H1 (cell line): ENCODE data around the gene SVIL. TPM values are rescaled to one million over a fixed set of nuclear protein-coding genes. Genes with fewer than 3 reads are reported as not detected.

Experiments used
- CTCF ChIA-PET: fragments of 300-600 bp; sonication (Branson Sonifier 250); formaldehyde crosslinking; loops from one replicate; lab custom pipeline; 2021; ENCODE audit not compliant: partially characterized antibody; lab: Charles Lee
- POLR2A ChIA-PET: fragments of 300-600 bp; sonication (Branson Sonifier 250); formaldehyde crosslinking; loops from one replicate; lab custom pipeline; 2021; ENCODE audit warnings: inconsistent platforms; ENCODE audit not compliant: partially characterized antibody; lab: Charles Lee
- DNase-seq, 2 experiments: peaks; one replicate each; pipeline versions ENCODE4 v3.0.0 to v3.0.0-alpha.2; 2010 to 2022; ENCODE audit warnings: low spot score in 2 of 2, low read depth in 1 of 2, mixed read lengths in 1 of 2
- FAIRE-seq: peaks from 2 replicates; lab custom pipeline; 2011; peaks lifted over from hg19 to GRCh38; lab: Jason Lieb, UNC
- H2AFZ ChIP-seq: 2 replicates; pipeline ENCODE4 v1.8.1; 2012; ENCODE audit warnings: low read length, inconsistent platforms
- H2AK5ac ChIP-seq: 2 replicates; pipeline ENCODE4 v1.6.1; 2013; ENCODE audit warnings: low read depth, low read length
- H2BK120ac ChIP-seq: replicated peaks from 2 replicates; pipeline ENCODE3; 2013; ENCODE audit warnings: low read depth, low read length, inconsistent platforms
- H2BK12ac ChIP-seq: 2 replicates; pipeline ENCODE4 v1.6.1; 2013; ENCODE audit warnings: low read depth, low read length
- H2BK15ac ChIP-seq: 2 replicates; pipeline ENCODE4 v1.6.1; 2013; ENCODE audit warnings: low read length
- H2BK20ac ChIP-seq: 2 replicates; pipeline ENCODE4 v1.6.1; 2013; ENCODE audit warnings: low read length
- H2BK5ac ChIP-seq: 2 replicates; pipeline ENCODE4 v1.6.1; 2013; ENCODE audit warnings: low read depth, low read length
- H3K14ac ChIP-seq: 2 replicates; pipeline ENCODE4 v1.6.1; 2013; ENCODE audit warnings: inconsistent platforms; ENCODE audit not compliant: insufficient read length
- H3K18ac ChIP-seq: 2 replicates; pipeline ENCODE4 v1.6.1; 2013; ENCODE audit warnings: low read length; ENCODE audit errors: extremely low read depth
- H3K23ac ChIP-seq: 2 replicates; pipeline ENCODE4 v1.6.1; 2013; ENCODE audit warnings: inconsistent platforms; ENCODE audit not compliant: insufficient read length
- H3K23me2 ChIP-seq: 2 replicates; pipeline ENCODE4 v1.6.1; 2013; ENCODE audit warnings: low read depth, low read length
- H3K27ac ChIP-seq: 2 replicates; pipeline ENCODE4 v1.6.1; 2011; ENCODE audit warnings: low read depth, low read length, inconsistent platforms
- H3K27me3 ChIP-seq, 4 experiments: replicated peaks in 1 of 4; 1 replicate in 1 of 4; 2 replicates in 3 of 4; pipeline versions ENCODE4 v1.6.1 to v1.8.1; 2011 to 2013; ENCODE audit warnings: low read length in 3 of 4, mild to moderate bottlenecking in 3 of 4, inconsistent platforms in 2 of 4, mixed read lengths in 2 of 4, moderate library complexity in 1 of 4; ENCODE audit not compliant: control insufficient read depth in 3 of 4, insufficient read depth in 3 of 4; ENCODE audit errors: extremely low read depth in 1 of 4
- H3K36me3 ChIP-seq, 4 experiments: 2 replicates each; pipeline versions ENCODE4 v1.6.1 to v1.8.1; 2011 to 2013; ENCODE audit warnings: mild to moderate bottlenecking in 4 of 4, low read length in 3 of 4, moderate library complexity in 2 of 4, control low read depth in 1 of 4, inconsistent platforms in 1 of 4; ENCODE audit not compliant: insufficient read depth in 4 of 4, control insufficient read depth in 2 of 4
- H3K4ac ChIP-seq: replicated peaks from 2 replicates; pipeline ENCODE3; 2013; ENCODE audit warnings: low read length, low read depth, mixed read lengths, inconsistent platforms; ENCODE audit not compliant: insufficient read length
- H3K4me1 ChIP-seq, 4 experiments: replicated peaks in 1 of 4; 1 replicate in 1 of 4; 2 replicates in 3 of 4; pipeline versions ENCODE4 v1.6.1 to v1.8.1; 2011 to 2013; ENCODE audit warnings: low read length in 3 of 4, inconsistent platforms in 2 of 4, mixed read lengths in 1 of 4; ENCODE audit not compliant: insufficient read depth in 4 of 4, control insufficient read depth in 3 of 4
- H3K4me2 ChIP-seq, 2 experiments: 2 replicates each; pipeline versions ENCODE4 v1.6.1 to v1.8.1; 2011 to 2013; ENCODE audit warnings: low read depth in 2 of 2, low read length in 2 of 2, control low read depth in 1 of 2, inconsistent platforms in 1 of 2, mild to moderate bottlenecking in 1 of 2; ENCODE audit not compliant: insufficient read depth in 1 of 2
- H3K4me3 ChIP-seq, 4 experiments: fragments of 200-600, 300-600 bp in 1 of 4; sonication (generic), shearing (Covaris generic), sonication (Bioruptor Twin) in 1 of 4; 2 replicates each; pipeline versions ENCODE4 v1.5.1 to v1.8.1; 2011 to 2016; ENCODE audit warnings: low read length in 4 of 4, low read depth in 3 of 4, control low read depth in 2 of 4, inconsistent platforms in 2 of 4, mild to moderate bottlenecking in 2 of 4, mixed read lengths in 1 of 4, moderate library complexity in 1 of 4; ENCODE audit not compliant: insufficient read depth in 2 of 4; ENCODE audit errors: extremely low read depth in 1 of 4
- H3K56ac ChIP-seq: replicated peaks from 2 replicates; pipeline ENCODE3; 2013; ENCODE audit warnings: low read depth, mild to moderate bottlenecking, mixed read lengths, low read length, inconsistent platforms; ENCODE audit not compliant: insufficient read length
- H3K79me1 ChIP-seq: 2 replicates; pipeline ENCODE4 v1.6.1; 2013; ENCODE audit warnings: low read depth, low read length, control low read depth
- H3K79me2 ChIP-seq, 2 experiments: 2 replicates each; pipeline versions ENCODE4 v1.6.1 to v1.8.1; 2012 to 2013; ENCODE audit warnings: low read length in 2 of 2, mild to moderate bottlenecking in 2 of 2, inconsistent platforms in 1 of 2; ENCODE audit not compliant: insufficient read depth in 2 of 2, control insufficient read depth in 1 of 2
- H3K9ac ChIP-seq, 4 experiments: replicated peaks in 1 of 4; 1 replicate in 1 of 4; 2 replicates in 3 of 4; pipeline versions ENCODE4 v1.6.1 to v1.8.1; 2011 to 2013; ENCODE audit warnings: low read depth in 3 of 4, low read length in 3 of 4, control low read depth in 2 of 4, mild to moderate bottlenecking in 2 of 4, moderate library complexity in 2 of 4, inconsistent platforms in 1 of 4; ENCODE audit errors: extremely low read depth in 1 of 4
- H3K9me3 ChIP-seq, 2 experiments: 2 replicates each; pipeline versions ENCODE4 v1.6.1 to v1.8.1; 2012 to 2013; ENCODE audit warnings: mild to moderate bottlenecking in 2 of 2, moderate library complexity in 2 of 2, control low read depth in 1 of 2, inconsistent platforms in 1 of 2, low read depth in 1 of 2, low read length in 1 of 2, mixed read lengths in 1 of 2; ENCODE audit not compliant: insufficient read depth in 2 of 2
- H4K20me1 ChIP-seq, 2 experiments: replicated peaks in 1 of 2; 2 replicates each; pipeline versions ENCODE3 to v1.8.1; 2011 to 2013; ENCODE audit warnings: inconsistent platforms in 2 of 2, low read length in 2 of 2, mild to moderate bottlenecking in 1 of 2; ENCODE audit not compliant: insufficient read depth in 2 of 2, control insufficient read depth in 1 of 2
- H4K5ac ChIP-seq: 2 replicates; pipeline ENCODE4 v1.6.1; 2013; ENCODE audit warnings: low read length, low read depth, mixed read lengths, inconsistent platforms; ENCODE audit not compliant: insufficient read length
- H4K8ac ChIP-seq: 2 replicates; pipeline ENCODE4 v1.8.0; 2013; ENCODE audit warnings: mild to moderate bottlenecking, moderate library complexity, low read length, inconsistent platforms; ENCODE audit not compliant: insufficient read depth; ENCODE audit errors: extremely low read depth
- H4K91ac ChIP-seq: replicated peaks from 2 replicates; pipeline ENCODE3; 2013; ENCODE audit warnings: low read length, mixed read lengths, inconsistent platforms; ENCODE audit not compliant: insufficient read length
- ATF3 ChIP-seq: IDR thresholded peaks from 2 replicates; pipeline ENCODE4 v1.6.1; 2011; ENCODE audit warnings: low read depth, mild to moderate bottlenecking, low read length; ENCODE audit not compliant: insufficient read depth
- CTCF ChIP-seq, 3 experiments: IDR thresholded peaks; 1 replicate in 2 of 3; 2 replicates in 1 of 3; pipeline versions ENCODE4 v1.5.1 to v1.6.1; 2011; ENCODE audit warnings: low read length in 3 of 3, mild to moderate bottlenecking in 3 of 3, inconsistent platforms in 2 of 3, low read depth in 1 of 3, moderate library complexity in 1 of 3; ENCODE audit not compliant: insufficient read depth in 1 of 3; ENCODE audit errors: control extremely low read depth in 1 of 3
- JUN ChIP-seq: IDR thresholded peaks from 2 replicates; pipeline ENCODE4 v1.6.1; 2011; ENCODE audit warnings: low read depth, mild to moderate bottlenecking, improper control_type of control experiment, low read length
- POLR2AphosphoS5 ChIP-seq: IDR thresholded peaks from 2 replicates; pipeline ENCODE4 v1.6.1; 2011; ENCODE audit warnings: low read depth, low read length
- RAD21 ChIP-seq, 2 experiments: IDR thresholded peaks in 1 of 2; conservative IDR thresholded peaks in 1 of 2; 2 replicates each; pipeline ENCODE4 v1.6.1; 2011; ENCODE audit warnings: low read depth in 2 of 2, low read length in 2 of 2, improper control_type of control experiment in 1 of 2, inconsistent platforms in 1 of 2, mild to moderate bottlenecking in 1 of 2, moderate library complexity in 1 of 2
- SAP30 ChIP-seq: fragments of 300-600 bp; sonication (generic); IDR thresholded peaks from 2 replicates; pipeline ENCODE4 v1.7.1; 2012; ENCODE audit warnings: low read length, moderate library complexity, mild to moderate bottlenecking, inconsistent platforms; ENCODE audit not compliant: insufficient read depth, insufficient replicate concordance
- SP2 ChIP-seq: IDR thresholded peaks from 2 replicates; pipeline ENCODE4 v1.6.1; 2012; ENCODE audit warnings: mild to moderate bottlenecking, low read length, inconsistent platforms
- TCF12 ChIP-seq: IDR thresholded peaks from 2 replicates; pipeline ENCODE4 v1.6.1; 2011; ENCODE audit warnings: low read depth, mild to moderate bottlenecking, low read length
- TEAD4 ChIP-seq: IDR thresholded peaks from 2 replicates; pipeline ENCODE4 v1.6.1; 2012; ENCODE audit warnings: low read depth, low read length, inconsistent platforms, mixed read lengths
- WGBS, 2 experiments: shearing (Covaris generic) in 1 of 2; methylation state at CpG; one replicate each; pipeline versions ENCODE4 v1.1.6 to v1.1.7; 2013 to 2015; ENCODE audit warnings: low lambda C conversion rate in 2 of 2, mixed read lengths in 2 of 2, inconsistent platforms in 1 of 2, low coverage in 1 of 2, missing lambda C conversion rate in 1 of 2; ENCODE audit not compliant: insufficient replicate concordance in 2 of 2, insufficient coverage in 1 of 2, insufficient read length in 1 of 2; ENCODE audit errors: extremely low coverage in 1 of 2, missing lambda C conversion rate in 1 of 2; 5-methylcytosine and 5-hydroxymethylcytosine counted together
- polyA plus RNA-seq, 7 experiments: library from polyadenylated mRNA; depleted of rRNA in 3 of 7; stranded (reverse) in 5 of 7; unstranded in 2 of 7; fragments of >200 nt in 5 of 7; fragments of 200-250 nt in 2 of 7; gene quantifications; 1 replicate in 5 of 7; 2 replicates in 1 of 7; 4 replicates in 1 of 7; pipeline versions ENCODE4 v1.2.1 to v1.2.3, GENCODE V29; 2011 to 2013; ENCODE audit warnings: missing spikeins in 2 of 7, mixed read lengths in 2 of 7
- total RNA-seq: library from RNA; stranded (reverse); fragmentation: NEBNext Ultra II Directional; extraction: Animal tissue kit (Norgen Biotek cat#: 25700); gene quantifications from 2 replicates; pipeline ENCODE4 v1.2.1, GENCODE V29; 2021

The SVIL gene
- total and polyA plus RNA-seq, 2 of the 8 experiments (the other 6 are each of a cell fraction or from before 2014, with no cell fraction given), result 4.7 to 15.4 TPM

- no peaks in the 10 kb centered on the region for H3K9me3 ChIP-seq
- no peak overlapping the region for H2BK15ac ChIP-seq
- no peaks in the 10 kb centered on the region for H3K27me3 ChIP-seq
- no peaks in the 10 kb centered on the region for H3K79me1 ChIP-seq
- H3K4me2 ChIP-seq, result no peak overlapping the region
- no peak overlapping the region for H2BK20ac ChIP-seq
- no peak for DNase-seq
- no peaks in the 10 kb centered on the region for H3K23me2 ChIP-seq
- TF ChIP-seq CTCF (IDR thresholded peaks at IDR 0.05; ENCODE audit: control extremely low read depth in 1 of 3, insufficient read depth in 1 of 3, low read depth in 1 of 3, low read length in 3 of 3) (peak in 1 of 3 experiments; percentile 16; a peak in 1 of 4 replicates), SP2 (no peak), SAP30 (no peak), POLR2AphosphoS5 (no peak), RAD21 (IDR thresholded peaks at IDR 0.05 in 1 of 2, conservative IDR thresholded peaks at IDR 0.05 in 1 of 2; ENCODE audit: low read depth in 2 of 2, low read length in 2 of 2) (0 out of 4 replicates have a peak, but pooled peaks of 1 of the 2 experiments have one; percentile 3), ATF3 (no peak), TCF12 (no peak), TEAD4 (no peak), JUN (no peak)
- TF ChIP-seq, all 59 proteins: peak for 2
- no peak overlapping the region for H3K56ac ChIP-seq
- H3K27ac ChIP-seq, result no peak overlapping the region
- H4K5ac ChIP-seq, result no peak overlapping the region
- H2BK5ac ChIP-seq, result no peak overlapping the region
- no peak overlapping the region for H2AFZ ChIP-seq
- H3K9ac ChIP-seq, result no peak overlapping the region
- peaks cover 0 to 2% of the 10 kb centered on the region in 2 experiments for H4K20me1 ChIP-seq
- H4K8ac ChIP-seq, result no peak overlapping the region
- no peak overlapping the region for H2BK12ac ChIP-seq
- no peak overlapping the region for H3K4me3 ChIP-seq
- no peak overlapping the region for H3K4ac ChIP-seq
- H3K14ac ChIP-seq, result no peak overlapping the region
- H3K36me3 ChIP-seq, result peaks cover 0 to 4% (median 0%) of the 10 kb centered on the region in 4 experiments; a peak in 2 of 8 replicates
- H3K18ac ChIP-seq, result peak overlapping the region; percentile 60
- ChIA-PET POLR2A (no interaction called here), CTCF (interaction anchor here (0.6 to 5.6 kb wide), 16 partner anchors 9 to 380 kb away, joined by 3 to 32 read pairs (median 4); no protein-coding TSS in a partner anchor)
- H4K91ac ChIP-seq, result no peak overlapping the region
- H3K79me2 ChIP-seq, result no peaks in the 10 kb centered on the region
- no peak overlapping the region for H2AK5ac ChIP-seq
- H2BK120ac ChIP-seq, result no peak overlapping the region
- 85% methylated on average over 9 of the region's 9 CpGs; no CpG with 5 or more reads in 1 of the 2 experiments for WGBS, 2 experiments
- H3K23ac ChIP-seq, result no peak overlapping the region
- peaks cover 0 to 8% (median 5%) of the 10 kb centered on the region in 4 experiments; a peak in 3 of 7 replicates for H3K4me1 ChIP-seq
- no peak for FAIRE-seq
These were observed 80.1 kb downstream of the SVIL start for GRCh38 chr10:29554660-29555059.
